ENCODE data around the gene PTBP3.
"Not testable (repeated sequence)": the region's sequence is repeated elsewhere in the genome, so short reads cannot be mapped to it uniquely, and the experiment has no call there.

PTBP3 gene

GRCh38 chr9:112332977-112333638, at the start of gene PTBP3:
Gene PTBP3 (minus strand): TSS chr9:112333619. CDS start chr9:112297865, 35,754 bp downstream.
- DNase-seq = peak; percentile 62 to 76

GRCh38 chr9:112382501-112383364, 49.3 kb upstream of the PTBP3 start:
- no peak for DNase-seq

DNA sequence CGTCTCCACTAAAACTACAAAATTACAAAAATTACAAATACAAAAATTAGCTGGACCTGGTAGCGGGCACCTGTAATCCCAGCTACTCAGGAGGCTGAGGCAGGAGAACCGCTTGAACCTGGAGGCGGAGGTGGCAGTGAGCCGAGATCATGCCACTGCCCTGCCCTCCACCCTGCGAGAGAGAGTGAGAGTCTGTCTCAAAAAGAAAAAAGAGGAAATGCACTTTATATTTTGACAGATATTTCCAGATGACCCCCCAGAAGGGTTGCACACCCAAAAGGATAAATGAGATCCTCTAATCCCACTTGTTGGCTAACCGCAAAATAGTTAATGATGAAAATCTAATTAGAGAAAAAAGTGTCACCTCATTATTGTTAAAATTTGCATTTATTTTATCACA, 48.6 kb upstream of the PTBP3 start:
- no peak for DNase-seq

DNA sequence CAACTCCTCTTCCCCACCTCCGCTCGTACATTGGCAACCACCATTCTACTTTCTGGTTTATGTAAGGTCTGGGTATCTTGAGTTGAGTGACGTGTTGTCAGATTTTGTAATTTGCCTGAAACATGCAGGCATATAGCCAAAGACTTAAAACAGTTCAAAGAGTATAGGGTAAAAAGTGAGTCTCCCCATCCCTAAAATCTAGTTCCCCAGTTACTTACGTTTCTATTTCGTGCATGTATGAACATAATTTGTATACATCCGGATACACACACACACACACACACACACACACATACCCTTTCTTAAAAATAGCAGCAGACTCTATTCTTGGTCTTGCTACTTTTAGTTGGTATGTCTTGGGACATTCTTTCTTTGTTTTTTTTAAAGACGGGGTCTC, 47.4 kb upstream of the PTBP3 start:
- no peak for DNase-seq

DNA sequence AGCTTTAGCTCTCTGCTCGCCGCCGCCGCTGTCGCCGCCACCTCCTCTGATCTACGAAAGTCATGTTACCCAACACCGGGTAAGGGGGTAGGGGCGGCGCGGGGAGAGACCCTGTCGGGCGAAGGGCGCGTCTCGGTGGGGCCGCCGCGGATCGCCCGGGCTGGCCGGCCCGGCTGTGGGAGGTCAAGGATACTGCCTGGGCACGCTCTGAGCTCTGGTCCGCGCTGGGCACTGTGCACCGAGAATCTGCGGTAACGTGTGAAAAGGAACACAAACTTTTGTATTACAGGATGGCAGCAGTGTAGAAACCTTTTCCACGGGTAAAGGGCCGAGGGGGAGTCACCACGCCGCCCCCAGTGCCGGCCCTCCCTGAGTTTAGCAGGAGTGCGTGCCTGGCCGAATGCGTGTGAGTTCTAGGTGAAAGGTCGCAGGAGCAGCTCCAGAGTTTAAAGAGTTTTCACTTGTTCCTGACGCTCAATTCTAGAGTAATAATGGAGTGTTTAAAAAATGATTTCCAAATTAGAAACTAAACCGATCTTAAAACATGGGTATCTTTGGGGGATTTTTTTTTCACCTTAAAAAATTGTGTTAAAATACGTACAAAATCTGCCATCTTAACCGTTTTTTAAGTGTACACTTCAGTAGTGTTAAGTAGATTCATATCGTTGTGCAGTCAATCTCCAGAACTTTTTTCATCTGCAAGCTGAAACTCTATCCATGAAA, 46.8 kb upstream of the PTBP3 start, which contains the start of gene HSDL2:
HSDL2 (plus strand) TSS at position 7 of the 723 bp plus-strand sequence; CDS start at position 63, 56 bp downstream.
- DNase-seq = peak in 1 of 2 experiments; percentile 59

DNA sequence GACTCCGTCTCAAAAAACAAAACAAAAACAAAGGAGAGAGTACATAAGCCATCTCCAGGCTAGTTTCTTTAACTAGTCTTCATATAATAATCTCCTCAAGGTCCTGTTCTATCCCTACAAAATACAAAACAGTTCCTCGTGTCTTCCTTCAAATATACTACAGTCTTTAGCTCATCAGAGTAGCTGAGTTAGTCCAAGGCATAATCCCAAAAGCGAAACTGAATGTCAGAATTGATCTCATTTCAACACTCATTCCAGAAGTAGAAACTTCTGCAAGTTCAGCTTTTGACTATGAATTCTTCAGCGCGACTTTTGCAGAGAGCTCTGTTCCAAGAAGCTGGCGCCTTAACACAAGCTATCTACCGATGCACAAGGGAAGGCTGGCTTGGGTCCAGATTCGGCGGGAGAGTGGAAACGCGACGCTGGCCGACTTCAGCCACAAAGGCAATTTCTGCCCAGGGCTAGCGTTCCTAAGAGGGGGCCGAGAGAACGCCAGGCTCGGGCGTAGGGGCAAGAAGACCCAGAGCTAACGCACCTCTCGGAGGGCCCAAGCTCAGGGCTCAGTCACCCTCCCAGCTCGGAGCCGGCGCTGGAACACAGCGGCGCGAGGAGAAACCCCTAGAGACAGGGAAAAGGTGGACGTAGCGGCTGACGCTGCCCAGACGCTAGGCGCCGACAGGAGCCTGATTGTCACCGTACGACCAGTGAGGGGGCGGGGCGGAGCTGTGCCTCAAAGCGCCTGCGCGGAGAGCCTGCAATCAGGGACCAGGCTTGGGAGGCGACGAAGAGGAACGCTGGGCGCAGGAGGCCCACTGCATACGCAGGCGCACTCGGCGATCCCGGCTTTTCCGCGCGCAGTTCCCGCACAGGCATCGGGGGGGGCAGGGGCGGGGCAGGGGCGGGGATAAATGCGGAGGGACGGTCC, 46.0 kb upstream of the PTBP3 start:
- DNase-seq = peak; percentile 95 to 99

GRCh38 chr9:112378328-112379176, 45.1 kb upstream of the PTBP3 start:
- DNase-seq = peak in 1 of 2 experiments; percentile 33

DNA sequence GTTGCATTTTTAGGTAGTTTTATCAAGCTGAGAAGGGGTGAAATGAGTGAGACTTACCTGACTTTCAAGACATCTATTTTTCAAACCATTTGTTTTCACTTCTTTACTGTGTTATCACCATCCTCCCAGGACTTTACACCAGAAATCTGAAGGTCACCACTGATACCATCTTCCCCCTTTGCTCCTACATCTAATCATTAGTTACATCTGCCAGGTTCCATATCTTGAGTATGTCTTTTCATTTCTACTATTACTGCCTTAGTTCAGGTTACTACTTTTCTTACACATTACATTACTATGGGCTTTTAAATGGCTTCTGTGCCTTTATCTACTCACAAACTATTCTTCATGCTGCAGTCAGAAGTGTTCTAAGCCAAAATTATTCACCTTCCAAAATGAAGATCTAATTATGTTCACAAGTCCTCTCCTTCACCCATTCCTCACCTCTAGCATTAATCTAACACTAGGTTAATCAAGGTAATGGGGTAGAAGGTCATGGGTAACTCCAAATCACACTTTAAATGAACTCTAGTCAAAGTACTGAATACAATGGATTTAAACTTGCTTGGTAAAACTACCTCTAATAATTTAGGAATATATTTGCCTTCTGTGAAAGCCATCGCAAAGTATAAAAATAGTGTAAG, 44.4 kb upstream of the PTBP3 start:
- no peak for DNase-seq

DNA sequence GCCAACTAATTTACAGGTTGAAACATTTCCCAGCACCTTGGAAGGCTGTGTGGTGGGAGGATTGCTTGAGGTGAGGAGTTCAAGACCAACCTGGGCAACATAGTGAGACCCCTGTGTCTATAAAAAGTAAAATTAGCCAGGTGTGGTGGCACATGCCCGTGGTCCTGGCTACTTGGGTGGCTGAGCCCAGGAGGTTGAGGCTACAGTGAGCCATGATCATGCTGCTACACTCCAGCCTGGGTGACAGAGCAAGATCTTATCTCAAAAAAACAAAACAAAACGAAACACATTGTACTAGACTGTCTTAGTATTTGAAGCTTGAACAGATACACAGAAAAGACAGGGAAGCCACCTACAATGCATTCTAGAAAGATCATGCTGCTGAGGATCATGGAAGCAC, 43.7 kb upstream of the PTBP3 start:
- DNase-seq = no peak

- DNase-seq = no peak
Measured at GRCh38 chr9:112375361-112375760, 41.9 kb upstream of the PTBP3 start.

DNA sequence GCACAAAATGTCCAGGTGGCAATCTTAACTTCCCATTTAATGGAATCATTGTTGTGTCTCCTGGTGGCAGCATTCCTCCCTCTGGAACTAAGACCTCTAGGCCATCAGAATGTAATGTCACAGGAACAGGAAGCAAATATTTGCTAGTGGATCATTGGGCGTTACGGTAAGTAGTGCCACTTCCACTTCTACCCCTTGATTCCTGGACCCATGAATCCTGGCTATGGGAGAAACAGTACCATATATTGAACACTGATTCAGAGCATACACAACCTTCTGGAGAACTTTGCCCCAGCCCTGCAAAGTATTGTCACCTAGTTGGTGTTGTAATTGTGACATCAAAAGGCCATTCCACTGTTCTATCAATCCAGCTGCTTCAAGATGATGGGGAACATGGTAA, 40.8 kb upstream of the PTBP3 start:
- DNase-seq = not testable (repeated sequence)

- not testable (repeated sequence) for DNase-seq
Measured at GRCh38 chr9:112373666-112374065, 40.2 kb upstream of the PTBP3 start.

GRCh38 chr9:112371060-112371459, 37.6 kb upstream of the PTBP3 start:
- DNase-seq = no peak

GRCh38 chr9:112369817-112370216, 36.4 kb upstream of the PTBP3 start:
- no peak for DNase-seq

DNA sequence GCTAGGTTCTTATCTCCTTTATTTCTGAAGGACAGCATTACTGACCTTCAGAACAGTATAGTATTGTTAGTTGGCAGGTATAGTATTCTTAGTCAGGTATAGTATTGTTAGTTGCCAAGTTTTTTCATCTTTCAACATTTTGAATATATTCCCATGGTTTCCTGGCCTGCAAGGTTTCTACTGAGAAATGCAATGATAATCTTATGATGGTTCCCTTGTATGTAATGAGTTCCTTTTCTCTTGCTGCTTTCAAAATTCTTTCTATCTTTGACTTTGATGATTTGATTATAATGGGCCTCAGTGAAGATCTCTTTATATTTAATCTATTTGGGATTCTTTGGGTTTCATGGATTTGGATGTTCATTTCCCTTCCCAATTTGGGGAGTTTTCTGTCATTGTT, 34.0 kb upstream of the PTBP3 start:
- no peak for DNase-seq

- no peak for DNase-seq
Measured at GRCh38 chr9:112366591-112366990, 33.2 kb upstream of the PTBP3 start.

DNA sequence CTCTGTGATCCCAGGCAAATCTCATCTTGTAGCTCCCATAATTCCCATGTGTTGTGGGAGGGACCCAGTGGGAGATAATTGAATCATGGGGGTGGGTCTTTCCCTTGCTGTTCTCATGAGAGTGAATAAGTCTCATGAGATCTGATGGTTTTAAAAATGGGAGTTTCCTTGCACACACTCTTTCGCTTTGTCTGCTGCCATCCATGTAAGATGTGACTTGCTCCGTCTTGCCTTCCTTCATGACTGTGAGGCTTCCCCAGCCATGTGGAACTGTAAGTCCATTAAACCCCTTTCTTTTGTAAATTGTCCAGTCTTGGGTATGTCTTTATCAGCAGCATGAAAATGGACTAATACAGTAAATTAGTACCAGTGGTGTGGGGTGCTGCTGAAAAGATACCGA, 31.8 kb upstream of the PTBP3 start:
- DNase-seq = not testable (repeated sequence)

GRCh38 chr9:112364761-112365160, 31.3 kb upstream of the PTBP3 start:
- DNase-seq = no peak

- peak in 1 of 2 experiments; percentile 69 for DNase-seq
Measured at GRCh38 chr9:112361601-112362000, 28.2 kb upstream of the PTBP3 start.

GRCh38 chr9:112360047-112360804, 26.8 kb upstream of the PTBP3 start:
- DNase-seq = no peak
